Heart left ventricle (tissue), 16 donors: Measurements from ENCODE around the gene CSMD2. TPM values are rescaled to one million over a fixed set of nuclear protein-coding genes. Genes with fewer than 3 reads are reported as not detected.

Source experiments
- ATAC-seq, 4 donors: fragments of 200-7000 bp; cut with Tn5 transposase; one replicate each; pipeline ENCODE4 v1.9.1; 2020 to 2022; ENCODE audit warnings: moderate library complexity in 4 of 4, mild to moderate bottlenecking in 3 of 4, moderate number of reproducible peaks in 1 of 4
- DNase-seq, 5 donors: peaks; one replicate each; pipeline ENCODE4 v3.0.0-alpha.2; 2020
- H3K27ac ChIP-seq, 12 donors: fragments of 200-600 bp; sonication (generic) in 4 of 12; one replicate each; pipeline versions ENCODE4 v1.5.0 to v1.8.0; 2016 to 2022; ENCODE audit warnings: mild to moderate bottlenecking in 2 of 12
- H3K27me3 ChIP-seq, 9 donors: fragments of 200-600 bp; sonication (generic) in 2 of 9; one replicate each; pipeline versions ENCODE4 v1.5.1 to v1.8.0; 2016 to 2022; ENCODE audit warnings: mild to moderate bottlenecking in 3 of 9
- H3K36me3 ChIP-seq, 9 donors: fragments of 200-600 bp; sonication (generic) in 2 of 9; one replicate each; pipeline versions ENCODE4 v1.5.0 to v1.8.0; 2018 to 2022; ENCODE audit warnings: mild to moderate bottlenecking in 2 of 9
- H3K4me1 ChIP-seq, 12 donors: fragments of 200-600 bp; sonication (generic) in 4 of 12; one replicate each; pipeline versions ENCODE4 v1.5.0 to v1.8.0; 2016 to 2022; ENCODE audit warnings: mild to moderate bottlenecking in 3 of 12
- H3K4me3 ChIP-seq, 12 donors: fragments of 200-600 bp; sonication (generic) in 4 of 12; one replicate each; pipeline versions ENCODE4 v1.5.0 to v1.8.0; 2017 to 2022; ENCODE audit warnings: mild to moderate bottlenecking in 9 of 12, moderate library complexity in 4 of 12
- H3K9me3 ChIP-seq, 12 donors: fragments of 200-600 bp; sonication (generic) in 4 of 12; one replicate each; pipeline versions ENCODE4 v1.5.0 to v1.8.0; 2016 to 2022; ENCODE audit warnings: mild to moderate bottlenecking in 1 of 12
- POLR2A ChIP-seq, 2 donors: fragments of 450-650 bp; IDR thresholded peaks; one replicate each; pipeline ENCODE4 v1.6.1; 2017; ENCODE audit warnings: antibody characterized with exemption in 2 of 2, mild to moderate bottlenecking in 2 of 2, moderate library complexity in 2 of 2
- WGBS, 4 donors: extraction: QIAGEN DNeasy Blood & Tissue Kit in 2 of 4; methylation state at CpG; one replicate each; pipeline versions ENCODE4 v1.1.5 to v1.1.7; 2013 to 2018; 5-methylcytosine and 5-hydroxymethylcytosine counted together
- intact Hi-C, 10 donors: fragments of 100-400 bp; cut with DNase I; formaldehyde crosslinking; loops; one replicate each; pipeline versions ENCODE4 v1.11.1 to v1.14.2; 2022
- polyA plus RNA-seq, 2 donors: library from polyadenylated mRNA; stranded (reverse); fragments of 200-250 nt; gene quantifications; one replicate each; pipeline ENCODE4 v1.2.3, GENCODE V29; 2013
- total RNA-seq, 9 donors: library from RNA; depleted of rRNA in 2 of 9; stranded (reverse); fragments of >200 nt in 2 of 9; fragmentation: NEBNext Ultra II Directional in 3 of 9; extraction: Animal tissue kit (Norgen Biotek cat#: 25700) in 3 of 9; gene quantifications; one replicate each; pipeline versions ENCODE4 v1.1.0 to v1.2.4, GENCODE V29; 2016 to 2023
- TF ChIP-seq, protein P1 (sequence below), 12 donors: fragments of 200-600 bp; sonication (generic) in 4 of 12; IDR thresholded peaks; one replicate each; pipeline versions ENCODE4 v1.5.0 to v1.8.0; 2018 to 2022; ENCODE audit warnings: antibody characterized with exemption in 12 of 12, mild to moderate bottlenecking in 5 of 12
- donor health status: ischemic (EF 13 %, LVEDD 7.1; RV severe dilation, severe dysfunction).
- donor health status: healthy with polysubstance abuse.
- donor health status: DM: no; HTN: yes; CAD: no.
- donor health status: DM: no; HTN: no; CAD: no.
- donor health status: ischemic (EF 25% LVEDD 6.9; RV normal size, moderate dysfunction).
- donor health status: ischemic (EF 25% LVEDD 5.7; RV mildly dilated, moderate dysfunction).
- donor health status: healthy.
- donor health status: DM: yes; HTN: yes; CAD: no.
- donor health status: ischemic (EF 35%, LVEDD 5.7; RV mildly dilated, moderate dysfunction).
- donor health status: nonischemic (EF 11% LVEDD 7.7; RV severe dilation, severe dysfunction).
- donor health status: DM: yes; HTN: yes; CAD: no.
- donor health status: PGD.
- donor health status: ischemic (EF 29% LVEDD 5.4; RV normal size, mild dysfunction).
- donor health status: nonischemic (EF 23%, LVEDD 6.1; RV moderate dilation, normal function).

The CSMD2 gene
- total and polyA plus RNA-seq, 11 donors, result 0.02 to 0.79 (median 0.22) TPM

DNA sequence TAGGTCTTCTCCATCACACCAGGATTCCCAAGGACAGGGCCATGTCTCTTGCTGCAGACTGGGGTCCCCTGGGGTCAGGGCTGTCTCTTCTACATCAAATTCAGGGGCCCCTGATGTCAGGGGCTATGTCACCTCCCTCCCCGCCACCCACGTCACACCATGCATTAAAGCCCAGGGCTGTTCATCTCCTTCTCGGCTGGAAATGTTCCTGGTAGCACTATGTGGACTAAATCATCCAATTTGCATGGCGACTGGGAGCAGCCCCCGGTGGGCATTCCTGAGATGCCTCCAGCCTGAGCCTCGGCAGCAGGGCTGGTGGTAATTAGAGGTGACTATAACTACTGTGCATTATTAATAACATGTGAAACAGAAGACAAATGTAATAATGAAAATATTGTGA lies 452.8 kb downstream of the CSMD2 start:
- Histone ChIP-seq H3K4me3 (no peak overlapping the region), H3K27ac (no peak overlapping the region), H3K4me1 (no peaks in the 10 kb centered on the region), H3K27me3 (peaks cover 0 to 14% (median 4%) of the 10 kb centered on the region in 9 donors), H3K9me3 (no peaks in the 10 kb centered on the region), H3K36me3 (no peaks in the 10 kb centered on the region)
- ATAC-seq, result no peak
- 25 to 52% (median 42%) methylated on average over 6 of the region's 6 CpGs for WGBS, 4 donors
- intact Hi-C loops, result no loop called here
- no peak for DNase-seq
- no peak for TF ChIP-seq POLR2A (IDR thresholded peaks at IDR 0.05)
- TF ChIP-seq, protein P1, sequence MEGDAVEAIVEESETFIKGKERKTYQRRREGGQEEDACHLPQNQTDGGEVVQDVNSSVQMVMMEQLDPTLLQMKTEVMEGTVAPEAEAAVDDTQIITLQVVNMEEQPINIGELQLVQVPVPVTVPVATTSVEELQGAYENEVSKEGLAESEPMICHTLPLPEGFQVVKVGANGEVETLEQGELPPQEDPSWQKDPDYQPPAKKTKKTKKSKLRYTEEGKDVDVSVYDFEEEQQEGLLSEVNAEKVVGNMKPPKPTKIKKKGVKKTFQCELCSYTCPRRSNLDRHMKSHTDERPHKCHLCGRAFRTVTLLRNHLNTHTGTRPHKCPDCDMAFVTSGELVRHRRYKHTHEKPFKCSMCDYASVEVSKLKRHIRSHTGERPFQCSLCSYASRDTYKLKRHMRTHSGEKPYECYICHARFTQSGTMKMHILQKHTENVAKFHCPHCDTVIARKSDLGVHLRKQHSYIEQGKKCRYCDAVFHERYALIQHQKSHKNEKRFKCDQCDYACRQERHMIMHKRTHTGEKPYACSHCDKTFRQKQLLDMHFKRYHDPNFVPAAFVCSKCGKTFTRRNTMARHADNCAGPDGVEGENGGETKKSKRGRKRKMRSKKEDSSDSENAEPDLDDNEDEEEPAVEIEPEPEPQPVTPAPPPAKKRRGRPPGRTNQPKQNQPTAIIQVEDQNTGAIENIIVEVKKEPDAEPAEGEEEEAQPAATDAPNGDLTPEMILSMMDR (IDR thresholded peaks at IDR 0.05), result no peak

DNA sequence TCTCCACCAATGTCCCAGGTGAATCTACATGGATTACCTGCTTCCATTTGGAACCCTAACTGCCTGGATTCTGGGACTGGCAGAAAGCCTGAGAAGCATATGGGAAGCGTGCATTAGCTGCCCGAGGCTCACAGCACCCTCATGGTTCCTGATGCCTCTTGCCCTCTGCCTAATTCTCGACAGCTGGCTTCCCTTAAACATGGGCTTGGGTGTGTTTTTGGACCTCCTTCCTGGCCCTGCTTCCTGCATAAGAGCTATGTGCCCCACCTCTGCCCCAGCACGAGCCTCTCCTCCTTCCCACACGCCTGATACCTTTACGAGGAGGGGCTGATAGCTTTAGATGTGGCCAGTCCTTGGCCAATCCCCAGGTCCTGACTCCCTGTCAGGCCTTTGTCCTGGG lies 453.5 kb downstream of the CSMD2 start:
- Histone ChIP-seq H3K27ac (no peak overlapping the region), H3K27me3 (peaks cover 0 to 19% (median 4%) of the 10 kb centered on the region in 9 donors), H3K36me3 (no peaks in the 10 kb centered on the region), H3K4me3 (no peak overlapping the region), H3K9me3 (no peaks in the 10 kb centered on the region), H3K4me1 (no peaks in the 10 kb centered on the region)
- TF ChIP-seq, protein P1 (IDR thresholded peaks at IDR 0.05), result no peak
- WGBS, 4 donors, result 49 to 61% (median 54%) methylated on average over 6 of the region's 6 CpGs
- ATAC-seq, result no peak
- intact Hi-C loops, result no loop called here
- DNase-seq, result no peak

- WGBS, 4 donors, result 42 to 66% (median 57%) methylated on average over 2 of the region's 2 CpGs
- no peaks in the 10 kb centered on the region for H3K9me3 ChIP-seq
- peaks cover 0 to 22% (median 4%) of the 10 kb centered on the region in 9 donors for H3K27me3 ChIP-seq
- ATAC-seq (no peak), DNase-seq (no peak)
- no peak overlapping the region for H3K4me3 ChIP-seq
- intact Hi-C loops, result no loop called here
- H3K27ac ChIP-seq, result no peak overlapping the region
- H3K36me3 ChIP-seq, result no peaks in the 10 kb centered on the region
- no peaks in the 10 kb centered on the region for H3K4me1 ChIP-seq
- TF ChIP-seq POLR2A (IDR thresholded peaks at IDR 0.05), result no peak
- TF ChIP-seq, protein P1 (IDR thresholded peaks at IDR 0.05), result no peak
These were observed 454.1 kb downstream of the CSMD2 start for GRCh38 chr1:33710967-33711366.

GRCh38 chr1:33709783-33710718 lies 455.0 kb downstream of the CSMD2 start:
- DNase-seq (no peak), ATAC-seq (no peak)
- intact Hi-C loops, result loop anchor here in 1 of 10 donors (5.0 kb wide), 1 partner anchor 53 kb away; no protein-coding TSS in a partner anchor
- TF ChIP-seq POLR2A (IDR thresholded peaks at IDR 0.05), result no peak
- TF ChIP-seq, protein P1 (IDR thresholded peaks at IDR 0.05), result no peak
- Histone ChIP-seq H3K27ac (no peak overlapping the region), H3K9me3 (no peaks in the 10 kb centered on the region), H3K4me3 (no peak overlapping the region), H3K4me1 (no peaks in the 10 kb centered on the region), H3K27me3 (peaks cover 0 to 15% (median 4%) of the 10 kb centered on the region in 9 donors), H3K36me3 (no peaks in the 10 kb centered on the region)
- WGBS, 4 donors, result 66 to 73% (median 68%) methylated on average over 6 of the region's 6 CpGs
